ENCODE measurements around the gene KIAA1217. TPM values are rescaled to one million over a fixed set of nuclear protein-coding genes. Genes with fewer than 3 reads are reported as not detected.

Gene KIAA1217
- total and polyA plus RNA-seq, 9 of the 15 experiments (the other 6 are each of a cell fraction or from before 2014, with no cell fraction given) = 0.04 TPM; not detected in 8

- Histone ChIP-seq H3K79me2 (ENCODE audit: control insufficient read depth, insufficient read depth, low read length) (no peaks in the 10 kb centered on the region), H3K36me3 (ENCODE audit: control insufficient read depth, insufficient read depth, low read length) (no peaks in the 10 kb centered on the region), H4K20me1 (replicated peaks; ENCODE audit: control insufficient read depth, insufficient read depth, low read length) (no peaks in the 10 kb centered on the region), H3K27me3 (ENCODE audit: control insufficient read depth in 2 of 2, insufficient read depth in 2 of 2, low read length in 2 of 2) (peaks cover 8 to 32% of the 10 kb centered on the region in 2 experiments; a peak in 4 of 5 replicates), H3K9me3 (replicated peaks; ENCODE audit: control insufficient read depth, insufficient read depth, low read depth, low read length) (no peaks in the 10 kb centered on the region), H3K9me1 (ENCODE audit: control insufficient read depth, insufficient read depth, low read length) (no peaks in the 10 kb centered on the region), H3K4me2 (ENCODE audit: insufficient read depth, low read length) (no peak overlapping the region), H3K4me1 (replicated peaks in 1 of 2; ENCODE audit: control insufficient read depth in 2 of 2, insufficient read depth in 2 of 2, low read length in 2 of 2) (no peaks in the 10 kb centered on the region), H3K9ac (ENCODE audit: insufficient read depth in 1 of 2, low read depth in 2 of 2, low read length in 2 of 2) (no peak overlapping the region), H2AFZ (ENCODE audit: low read depth, low read length) (no peak overlapping the region), H3K4me3 (no peak overlapping the region), H3K27ac (ENCODE audit: extremely low read depth, low read depth, low read length) (no peak overlapping the region)
- CTCF ChIA-PET (ENCODE audit: low intra/inter-chr PET ratio) = interaction anchor here (0.6 to 1.2 kb wide), 2 partner anchors 56 to 143 kb away, joined by 3 read pairs; no protein-coding TSS in a partner anchor
- 0% methylated on average over 6 of the region's 6 CpGs for WGBS (ENCODE audit: insufficient coverage, low coverage, missing lambda C conversion rate)
- no peak for FAIRE-seq
- intact Hi-C loops (cut with micrococcal nuclease) (loop anchor here (2.0 to 10.0 kb wide), 4 partner anchors 108 to 1346 kb away; no protein-coding TSS in a partner anchor), in situ Hi-C loops (cut with MboI) (loop anchor here (25.0 kb wide), 1 partner anchor 1341 kb away; no protein-coding TSS in a partner anchor)
- DNase-seq (ENCODE audit: extremely low read depth in 1 of 4, low spot score in 3 of 4) = no peak
- no TSS peak for BruUV-seq (replicated peaks)
- TF ChIP-seq ZZZ3 (IDR thresholded peaks at IDR 0.05) (no peak), CEBPG (CRISPR knock-in tag; IDR thresholded peaks at IDR 0.05) (no peak), CEBPG (tag; conservative IDR thresholded peaks at IDR 0.05 in 1 of 2, IDR thresholded peaks at IDR 0.05 in 1 of 2) (no peak), PHF8 (IDR thresholded peaks at IDR 0.05; ENCODE audit: borderline replicate concordance, low read length) (no peak), SMARCE1 (IDR thresholded peaks at IDR 0.05) (no peak), ILK (tag; IDR thresholded peaks at IDR 0.05; ENCODE audit: borderline replicate concordance, low read depth) (no peak), SNIP1 (IDR thresholded peaks at IDR 0.05; ENCODE audit: low read depth) (no peak), CHCHD3 (CRISPR knock-in tag; IDR thresholded peaks at IDR 0.05) (no peak), SREBF1 (IDR thresholded peaks at IDR 0.05; ENCODE audit: borderline replicate concordance, low read depth, low read length) (no peak)
- POLR2A ChIA-PET = interaction anchor here (0.6 to 0.8 kb wide), 3 partner anchors 17 to 216 kb away, joined by 3 read pairs; no protein-coding TSS in a partner anchor
- ATAC-seq = no peak
Observed at GRCh38 chr10:24502801-24503460, 294.0 kb downstream of the KIAA1217 start.
